Tibial nerve (tissue), 3 donors: ENCODE data around the gene ITPK1.

Experiments
- POLR2A ChIP-seq, 2 donors: fragments of 450-650 bp; IDR thresholded peaks; one replicate each; pipeline ENCODE4 v1.6.1; 2017; ENCODE audit warnings: antibody characterized with exemption in 2 of 2, mild to moderate bottlenecking in 2 of 2, moderate library complexity in 2 of 2
- TF ChIP-seq, protein P1 (sequence below), 5 experiments: fragments of 200-600 bp in 3 of 5; fragments of 450-650 bp in 2 of 5; sonication (generic) in 3 of 5; IDR thresholded peaks; one replicate each; pipeline ENCODE4 v1.5.1; 2016 to 2019; ENCODE audit warnings: antibody characterized with exemption in 5 of 5, mild to moderate bottlenecking in 3 of 5, moderate library complexity in 2 of 5

DNA sequence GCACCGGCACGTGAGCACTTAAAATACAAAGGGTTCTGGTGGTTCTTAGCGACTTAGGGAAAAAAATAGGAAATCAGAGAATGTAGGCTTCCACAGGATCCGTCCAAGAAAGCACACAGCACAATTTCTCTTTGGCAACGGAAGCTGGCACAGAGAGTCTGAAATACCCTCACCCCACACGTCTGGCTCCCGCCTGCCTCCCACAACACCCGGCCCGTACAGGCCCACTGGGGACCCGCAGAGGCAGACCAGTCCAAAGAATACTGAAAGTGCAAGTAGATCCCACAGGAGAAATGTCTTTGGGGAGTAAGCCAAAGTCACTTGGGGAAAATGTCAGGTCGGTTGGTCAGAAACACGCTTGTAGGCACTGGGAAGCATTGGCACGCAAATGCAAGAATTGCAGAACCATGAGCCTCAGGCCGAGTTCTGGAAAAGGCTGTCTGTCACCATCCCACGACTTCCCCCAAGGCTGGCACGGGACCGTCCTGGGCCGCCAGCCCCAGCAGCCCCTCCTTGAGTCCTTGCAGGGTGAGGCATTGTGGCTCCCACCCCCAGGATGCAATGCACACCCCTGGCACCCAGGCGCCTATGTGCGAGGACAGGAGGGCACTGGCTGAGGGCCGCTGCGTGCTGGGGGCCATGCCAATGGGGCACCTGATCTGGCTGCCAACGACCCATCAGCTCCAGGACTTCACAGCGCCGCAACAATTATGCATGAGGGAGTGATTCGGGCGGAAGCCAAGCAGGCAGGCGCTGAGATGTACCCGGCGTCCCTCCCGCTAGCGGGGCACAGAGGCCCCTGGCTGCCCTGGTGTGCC, 163.0 kb downstream of the ITPK1 start:
- TF ChIP-seq, protein P1, sequence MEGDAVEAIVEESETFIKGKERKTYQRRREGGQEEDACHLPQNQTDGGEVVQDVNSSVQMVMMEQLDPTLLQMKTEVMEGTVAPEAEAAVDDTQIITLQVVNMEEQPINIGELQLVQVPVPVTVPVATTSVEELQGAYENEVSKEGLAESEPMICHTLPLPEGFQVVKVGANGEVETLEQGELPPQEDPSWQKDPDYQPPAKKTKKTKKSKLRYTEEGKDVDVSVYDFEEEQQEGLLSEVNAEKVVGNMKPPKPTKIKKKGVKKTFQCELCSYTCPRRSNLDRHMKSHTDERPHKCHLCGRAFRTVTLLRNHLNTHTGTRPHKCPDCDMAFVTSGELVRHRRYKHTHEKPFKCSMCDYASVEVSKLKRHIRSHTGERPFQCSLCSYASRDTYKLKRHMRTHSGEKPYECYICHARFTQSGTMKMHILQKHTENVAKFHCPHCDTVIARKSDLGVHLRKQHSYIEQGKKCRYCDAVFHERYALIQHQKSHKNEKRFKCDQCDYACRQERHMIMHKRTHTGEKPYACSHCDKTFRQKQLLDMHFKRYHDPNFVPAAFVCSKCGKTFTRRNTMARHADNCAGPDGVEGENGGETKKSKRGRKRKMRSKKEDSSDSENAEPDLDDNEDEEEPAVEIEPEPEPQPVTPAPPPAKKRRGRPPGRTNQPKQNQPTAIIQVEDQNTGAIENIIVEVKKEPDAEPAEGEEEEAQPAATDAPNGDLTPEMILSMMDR (IDR thresholded peaks at IDR 0.05): no peak
- TF ChIP-seq POLR2A (IDR thresholded peaks at IDR 0.05): no peak
